ENCODE results near the gene SKI.

- no peak for TF ChIP-seq CTCF (IDR thresholded peaks at IDR 0.05; ENCODE audit: poor library complexity)
- TF ChIP-seq EZH2phosphoT487 (IDR thresholded peaks at IDR 0.05; ENCODE audit: low read depth, severe bottlenecking, unreplicated experiment), result no peak
Measured at GRCh38 chr1:2288311-2288710, 60.2 kb downstream of the SKI start.
